ENCODE results near the gene HHIPL1. TPM values are rescaled to one million over a fixed set of nuclear protein-coding genes. Genes with fewer than 3 reads are reported as not detected.

The HHIPL1 gene
- total RNA-seq, 2 experiments from 2014 or later, result not detected

DNA sequence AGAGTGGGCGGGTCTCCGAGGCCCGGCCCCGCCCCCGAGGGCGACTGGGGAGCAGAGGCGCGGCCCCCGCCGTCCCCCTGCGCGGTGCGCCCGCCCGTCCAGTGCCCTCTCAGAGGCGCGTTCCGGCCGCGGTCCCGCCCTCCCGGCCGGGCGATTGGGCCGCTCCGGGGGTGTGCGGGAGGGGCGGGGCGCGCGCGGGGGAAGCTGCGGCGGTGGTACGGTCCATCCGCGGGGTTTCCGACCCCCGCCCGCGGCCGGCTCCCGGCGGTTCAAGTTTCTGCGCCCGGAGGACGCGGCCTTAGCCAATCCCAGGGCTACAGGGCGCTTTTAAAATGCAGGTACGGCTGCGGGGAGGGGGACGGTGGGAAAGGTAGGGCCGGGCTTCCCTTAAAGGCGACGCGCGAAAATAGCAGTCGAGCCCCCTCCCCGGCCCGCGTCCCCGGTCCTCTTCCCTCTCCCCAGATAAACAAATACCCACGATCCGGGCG lies 40.6 kb upstream of the HHIPL1 start:
- no peaks in the 10 kb centered on the region for H3K36me3 Mint-ChIP-seq (ENCODE audit: low read depth)
- peak; percentile 91 for ATAC-seq (ENCODE audit: poor library complexity)
- TF ChIP-seq, protein P1, sequence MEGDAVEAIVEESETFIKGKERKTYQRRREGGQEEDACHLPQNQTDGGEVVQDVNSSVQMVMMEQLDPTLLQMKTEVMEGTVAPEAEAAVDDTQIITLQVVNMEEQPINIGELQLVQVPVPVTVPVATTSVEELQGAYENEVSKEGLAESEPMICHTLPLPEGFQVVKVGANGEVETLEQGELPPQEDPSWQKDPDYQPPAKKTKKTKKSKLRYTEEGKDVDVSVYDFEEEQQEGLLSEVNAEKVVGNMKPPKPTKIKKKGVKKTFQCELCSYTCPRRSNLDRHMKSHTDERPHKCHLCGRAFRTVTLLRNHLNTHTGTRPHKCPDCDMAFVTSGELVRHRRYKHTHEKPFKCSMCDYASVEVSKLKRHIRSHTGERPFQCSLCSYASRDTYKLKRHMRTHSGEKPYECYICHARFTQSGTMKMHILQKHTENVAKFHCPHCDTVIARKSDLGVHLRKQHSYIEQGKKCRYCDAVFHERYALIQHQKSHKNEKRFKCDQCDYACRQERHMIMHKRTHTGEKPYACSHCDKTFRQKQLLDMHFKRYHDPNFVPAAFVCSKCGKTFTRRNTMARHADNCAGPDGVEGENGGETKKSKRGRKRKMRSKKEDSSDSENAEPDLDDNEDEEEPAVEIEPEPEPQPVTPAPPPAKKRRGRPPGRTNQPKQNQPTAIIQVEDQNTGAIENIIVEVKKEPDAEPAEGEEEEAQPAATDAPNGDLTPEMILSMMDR (IDR thresholded peaks at IDR 0.05), result no peak
- H3K4me3 Mint-ChIP-seq, result peak overlapping the region; percentile 88
- peaks cover 50% of the 10 kb centered on the region for H3K4me1 ChIP-seq (ENCODE audit: insufficient read depth, low read length)
- H3K36me3 ChIP-seq (ENCODE audit: insufficient read depth, low read length), result no peaks in the 10 kb centered on the region
- peak overlapping the region; percentile 88 for H3K4me3 ChIP-seq (ENCODE audit: low read length)
- H3K4me1 Mint-ChIP-seq (ENCODE audit: low read depth), result peaks cover 47% of the 10 kb centered on the region
- H3K27ac Mint-ChIP-seq, result peak overlapping the region; percentile 85
- peak overlapping the region; percentile 66 to 77 for H3K27ac ChIP-seq (ENCODE audit: low read depth in 1 of 2, low read length in 2 of 2)
- no peaks in the 10 kb centered on the region for H3K27me3 Mint-ChIP-seq
- intact Hi-C loops (cut with DNase I, micrococcal nuclease), result loop anchor here (2.0 to 10.0 kb wide), 4 partner anchors 78 to 770 kb away; partner anchors contain the start of genes CCNK (in 2 of the 2), SETD3 (in 2 of the 2) and WDR25 (in 1 of the 2)
- no peaks in the 10 kb centered on the region for H3K9me3 Mint-ChIP-seq
- POLR2A ChIA-PET, result interaction anchor here (0.9 to 4.1 kb wide), 8 partner anchors 10 to 637 kb away, joined by 3 to 66 read pairs (median 10); partner anchors contain the start of genes CCNK, CYP46A1, EVL and SETD3
- CTCF ChIA-PET, result interaction anchor here (0.9 kb wide), 1 partner anchor 84 kb away, joined by 3 read pairs; no protein-coding TSS in a partner anchor
- DNase-seq, result peak; percentile 89 to 98 (median 96)
- H3K9me3 ChIP-seq (ENCODE audit: control insufficient read depth in 1 of 2, insufficient read depth in 1 of 2, low read length in 2 of 2), result no peaks in the 10 kb centered on the region
- H3K27me3 ChIP-seq (ENCODE audit: control insufficient read depth in 1 of 2, insufficient read depth in 2 of 2, low read length in 2 of 2), result no peaks in the 10 kb centered on the region

DNA sequence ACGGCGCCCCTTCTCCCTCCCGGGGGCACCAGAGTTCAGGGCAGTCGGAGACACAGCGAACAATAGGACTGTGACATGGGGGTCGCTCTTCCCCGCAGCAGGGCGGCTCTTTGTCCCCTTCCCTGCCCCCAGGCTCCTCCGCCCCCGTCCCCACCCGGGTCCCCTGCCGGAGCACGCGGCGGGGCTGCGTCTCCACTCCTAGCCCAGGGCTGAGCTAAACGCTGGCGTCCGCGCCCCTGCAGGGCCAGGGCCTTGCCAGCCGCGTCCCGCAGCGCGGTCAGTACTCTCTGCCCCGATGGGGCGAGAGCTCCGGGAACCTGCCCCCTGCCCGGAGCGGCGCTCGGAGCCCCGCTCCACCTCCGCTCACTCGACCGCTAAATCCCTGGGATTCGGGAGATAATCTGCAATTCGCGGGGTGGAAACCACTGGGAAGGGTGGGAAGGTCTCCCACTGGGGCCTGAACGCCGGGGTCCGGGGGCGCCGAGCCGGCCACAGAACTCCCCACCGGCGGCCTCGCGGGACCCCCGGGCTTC lies 40.1 kb upstream of the HHIPL1 start:
- TF ChIP-seq, protein P1 (IDR thresholded peaks at IDR 0.05), result no peak
- intact Hi-C loops (cut with DNase I, micrococcal nuclease), result loop anchor here (2.0 to 10.0 kb wide), 6 partner anchors 78 to 770 kb away; partner anchors contain the start of genes CCNK (in 2 of the 2), SETD3 (in 2 of the 2), WDR25 (in 1 of the 2) and YY1 (in 1 of the 2)
- ChIA-PET POLR2A (interaction anchor here (0.9 to 4.1 kb wide), 9 partner anchors 11 to 636 kb away, joined by 3 to 66 read pairs (median 4); partner anchors contain the start of genes CCNK, CYP46A1, EVL and SETD3), CTCF (interaction anchor here (1.7 kb wide), 1 partner anchor 83 kb away, joined by 4 read pairs; no protein-coding TSS in a partner anchor)
- peak overlapping the region; percentile 66 to 77 for H3K27ac ChIP-seq (ENCODE audit: low read depth in 1 of 2, low read length in 2 of 2)
- peak overlapping the region; percentile 88 for H3K4me3 ChIP-seq (ENCODE audit: low read length)
- H3K9me3 ChIP-seq (ENCODE audit: control insufficient read depth in 1 of 2, insufficient read depth in 1 of 2, low read length in 2 of 2), result no peaks in the 10 kb centered on the region
- peak in 6 of 14 experiments; percentile 18 to 63 (median 26) for DNase-seq
- Mint-ChIP-seq H3K4me1 (ENCODE audit: low read depth) (peaks cover 51% of the 10 kb centered on the region), H3K9me3 (no peaks in the 10 kb centered on the region), H3K4me3 (peak overlapping the region; percentile 88), H3K27me3 (no peaks in the 10 kb centered on the region), H3K27ac (peak overlapping the region; percentile 85), H3K36me3 (ENCODE audit: low read depth) (no peaks in the 10 kb centered on the region)
- ATAC-seq (ENCODE audit: poor library complexity), result peak; percentile 20
- peaks cover 45% of the 10 kb centered on the region for H3K4me1 ChIP-seq (ENCODE audit: insufficient read depth, low read length)
- H3K36me3 ChIP-seq (ENCODE audit: insufficient read depth, low read length), result no peaks in the 10 kb centered on the region
- no peaks in the 10 kb centered on the region for H3K27me3 ChIP-seq (ENCODE audit: control insufficient read depth in 1 of 2, insufficient read depth in 2 of 2, low read length in 2 of 2)

- no peaks in the 10 kb centered on the region for H3K27me3 Mint-ChIP-seq
- intact Hi-C loops (cut with DNase I, micrococcal nuclease), result loop anchor here in 1 of 2 experiments (2.0 to 10.0 kb wide), 5 partner anchors 77 to 769 kb away; partner anchors contain the start of genes CCNK, SETD3, WDR25 and YY1
- no peaks in the 10 kb centered on the region for H3K9me3 ChIP-seq (ENCODE audit: control insufficient read depth in 1 of 2, insufficient read depth in 1 of 2, low read length in 2 of 2)
- H3K4me1 Mint-ChIP-seq (ENCODE audit: low read depth), result peaks cover 46% of the 10 kb centered on the region
- ATAC-seq (ENCODE audit: poor library complexity) (peak; percentile 16), DNase-seq (peak; percentile 67 to 94 (median 78))
- peak overlapping the region; percentile 88 for H3K4me3 ChIP-seq (ENCODE audit: low read length)
- POLR2A ChIA-PET, result interaction anchor here (0.7 to 4.1 kb wide), 9 partner anchors 11 to 636 kb away, joined by 3 to 66 read pairs (median 4); partner anchors contain the start of genes CCNK, CYP46A1, EVL and SETD3
- H3K4me3 Mint-ChIP-seq, result peak overlapping the region; percentile 88
- H3K9me3 Mint-ChIP-seq, result no peaks in the 10 kb centered on the region
- no peaks in the 10 kb centered on the region for H3K36me3 ChIP-seq (ENCODE audit: insufficient read depth, low read length)
- H3K27ac Mint-ChIP-seq, result peak overlapping the region; percentile 85
- no peaks in the 10 kb centered on the region for H3K36me3 Mint-ChIP-seq (ENCODE audit: low read depth)
- H3K27me3 ChIP-seq (ENCODE audit: control insufficient read depth in 1 of 2, insufficient read depth in 2 of 2, low read length in 2 of 2), result no peaks in the 10 kb centered on the region
- TF ChIP-seq, protein P1 (IDR thresholded peaks at IDR 0.05), result no peak
- CTCF ChIA-PET, result interaction anchor here (1.7 kb wide), 1 partner anchor 83 kb away, joined by 4 read pairs; no protein-coding TSS in a partner anchor
- H3K4me1 ChIP-seq (ENCODE audit: insufficient read depth, low read length), result peaks cover 42% of the 10 kb centered on the region
- peak overlapping the region; percentile 66 to 77 for H3K27ac ChIP-seq (ENCODE audit: low read depth in 1 of 2, low read length in 2 of 2)
Observed at GRCh38 chr14:99605299-99605961, 39.5 kb upstream of the HHIPL1 start.

All from CD4-positive, alpha-beta T cell (primary cell).